Omental fat pad (tissue), 4 donors: ENCODE results near the gene HBM. TPM values are rescaled to one million over a fixed set of nuclear protein-coding genes. Genes with fewer than 3 reads are reported as not detected.

Experiments used
- ATAC-seq: fragments of 150-250 bp; one replicate; pipeline ENCODE4 v1.9.1; 2016; ENCODE audit warnings: mild to moderate bottlenecking, moderate library complexity; ENCODE audit not compliant: low FRiP score
- DNase-seq: peaks from one replicate; pipeline ENCODE4 v3.0.0-alpha.2; 2019; ENCODE audit warnings: low spot score
- CTCF ChIP-seq, 3 donors: fragments of 450-650 bp; IDR thresholded peaks; one replicate each; pipeline ENCODE4 v1.5.1; 2016 to 2017; ENCODE audit warnings: antibody characterized with exemption in 3 of 3, mild to moderate bottlenecking in 3 of 3, moderate library complexity in 2 of 3
- total RNA-seq, 4 donors: library from RNA; depleted of rRNA; stranded (reverse); fragments of >200 nt; gene quantifications; one replicate each; pipeline ENCODE4 v1.1.0, GENCODE V29; 2016

Gene HBM
- total RNA-seq = not detected

GRCh38 chr16:165539-166374 is at the start of gene HBM:
Gene HBM (plus strand): TSS chr16:165978. CDS start chr16:165998, 20 bp downstream.
- no peak for DNase-seq
- ATAC-seq = no peak
- TF ChIP-seq CTCF (IDR thresholded peaks at IDR 0.05) = no peak

- DNase-seq = no peak
- TF ChIP-seq CTCF (IDR thresholded peaks at IDR 0.05) = no peak
- ATAC-seq = no peak
Observed at GRCh38 chr16:116015-116414, 49.8 kb upstream of the HBM start.

GRCh38 chr16:117379-118365 is 48.1 kb upstream of the HBM start:
- no peak for DNase-seq
- TF ChIP-seq CTCF (IDR thresholded peaks at IDR 0.05) = peak in 1 of 3 donors; percentile 34
- no peak for ATAC-seq

GRCh38 chr16:118857-119256 is 46.9 kb upstream of the HBM start:
- no peak for TF ChIP-seq CTCF (IDR thresholded peaks at IDR 0.05)
- ATAC-seq = no peak
- no peak for DNase-seq

GRCh38 chr16:119295-119694 is 46.5 kb upstream of the HBM start:
- no peak for TF ChIP-seq CTCF (IDR thresholded peaks at IDR 0.05)
- DNase-seq = no peak
- ATAC-seq = no peak

GRCh38 chr16:119835-120491 is 45.8 kb upstream of the HBM start:
- DNase-seq (no peak), ATAC-seq (no peak)
- no peak for TF ChIP-seq CTCF (IDR thresholded peaks at IDR 0.05)
